Astrocyte (in vitro differentiated cells and primary cell): ENCODE measurements around the gene KLK12. TPM values are rescaled to one million over a fixed set of nuclear protein-coding genes. Genes with fewer than 3 reads are reported as not detected.
"Not testable (repeated sequence)": the region's sequence is repeated elsewhere in the genome, so short reads cannot be mapped to it uniquely, and the experiment has no call there.

Source experiments
- DNase-seq: peaks from one replicate; pipeline ENCODE4 v3.0.0-alpha.2; 2010; ENCODE audit warnings: low read depth
- FAIRE-seq: peaks from 2 replicates; lab custom pipeline; 2011; peaks lifted over from hg19 to GRCh38; lab: Jason Lieb, UNC
- H2AFZ ChIP-seq: 2 replicates; pipeline ENCODE4 v1.6.0; 2012; ENCODE audit warnings: low read depth, low read length, inconsistent platforms
- H3K27ac ChIP-seq: 2 replicates; pipeline ENCODE4 v1.5.1; 2011; ENCODE audit warnings: low read depth, low read length, inconsistent platforms
- H3K27me3 ChIP-seq: 2 replicates; pipeline ENCODE4 v1.6.0; 2011; ENCODE audit warnings: low read length, inconsistent platforms; ENCODE audit not compliant: insufficient read depth
- H3K36me3 ChIP-seq: 2 replicates; pipeline ENCODE4 v1.5.1; 2011; ENCODE audit warnings: low read length, inconsistent platforms; ENCODE audit not compliant: insufficient read depth
- H3K4me1 ChIP-seq: 2 replicates; pipeline ENCODE4 v1.5.1; 2011; ENCODE audit warnings: low read length, inconsistent platforms; ENCODE audit not compliant: insufficient read depth
- H3K4me2 ChIP-seq: 2 replicates; pipeline ENCODE4 v1.6.0; 2012; ENCODE audit warnings: low read length, inconsistent platforms
- H3K4me3 ChIP-seq: 2 replicates; pipeline ENCODE4 v1.5.1; 2011; ENCODE audit warnings: low read depth, mild to moderate bottlenecking, low read length, inconsistent platforms; ENCODE audit not compliant: insufficient read depth
- H3K79me2 ChIP-seq: 2 replicates; pipeline ENCODE4 v1.6.0; 2012; ENCODE audit warnings: mild to moderate bottlenecking, low read length, inconsistent platforms; ENCODE audit not compliant: insufficient read depth
- H3K9ac ChIP-seq: 2 replicates; pipeline ENCODE4 v1.6.0; 2012; ENCODE audit warnings: mild to moderate bottlenecking, low read length, inconsistent platforms
- H3K9me3 ChIP-seq: 2 replicates; pipeline ENCODE4 v1.5.1; 2012; ENCODE audit warnings: low read depth, mild to moderate bottlenecking, low read length, inconsistent platforms; ENCODE audit not compliant: insufficient read depth
- H4K20me1 ChIP-seq: 2 replicates; pipeline ENCODE4 v1.6.0; 2012; ENCODE audit warnings: low read length, inconsistent platforms; ENCODE audit not compliant: insufficient read depth
- H3K27ac Mint-ChIP-seq: one replicate; pipeline ENCODE4 v1.8.0; 2021; ENCODE audit warnings: mild to moderate bottlenecking, mixed read lengths; ENCODE audit not compliant: unreplicated experiment
- H3K27me3 Mint-ChIP-seq: one replicate; pipeline ENCODE4 v1.8.0; 2021; ENCODE audit warnings: low read depth, mixed read lengths; ENCODE audit not compliant: unreplicated experiment
- H3K36me3 Mint-ChIP-seq: one replicate; pipeline ENCODE4 v1.8.0; 2021; ENCODE audit warnings: low read depth, mixed read lengths; ENCODE audit not compliant: unreplicated experiment
- H3K4me1 Mint-ChIP-seq: one replicate; pipeline ENCODE4 v1.8.0; 2021; ENCODE audit warnings: low read depth, mixed read lengths; ENCODE audit not compliant: unreplicated experiment
- H3K4me3 Mint-ChIP-seq: one replicate; pipeline ENCODE4 v1.8.0; 2021; ENCODE audit warnings: mild to moderate bottlenecking, moderate library complexity, mixed read lengths; ENCODE audit not compliant: unreplicated experiment
- H3K9me3 Mint-ChIP-seq: one replicate; pipeline ENCODE4 v1.8.0; 2021; ENCODE audit warnings: mild to moderate bottlenecking, mixed read lengths; ENCODE audit not compliant: unreplicated experiment
- CTCF ChIP-seq: IDR thresholded peaks from 2 replicates; pipeline ENCODE4 v1.5.1; 2011; ENCODE audit warnings: low read depth, mild to moderate bottlenecking, inconsistent platforms, low read length, moderate library complexity; ENCODE audit not compliant: insufficient read depth
- EZH2 ChIP-seq: IDR thresholded peaks from 2 replicates; pipeline ENCODE4 v1.6.1; 2012; ENCODE audit warnings: mild to moderate bottlenecking, low read length, inconsistent platforms; ENCODE audit not compliant: insufficient read depth
- total RNA-seq: library from RNA; stranded (reverse); gene quantifications from 2 replicates; pipeline ENCODE4 v1.2.1, GENCODE V29; 2021

KLK12 gene
- total RNA-seq, 1 donor from 2014 or later: not detected

GRCh38 chr19:50998061-50998460 is 36.7 kb downstream of the KLK12 start:
- TF ChIP-seq EZH2 (no peak), CTCF (no peak)
- Histone ChIP-seq H3K4me2 (no peak overlapping the region), H4K20me1 (no peaks in the 10 kb centered on the region), H3K79me2 (no peaks in the 10 kb centered on the region), H2AFZ (no peak overlapping the region), H3K9ac (no peak overlapping the region), H3K9me3 (peaks cover 2% of the 10 kb centered on the region), H3K36me3 (no peaks in the 10 kb centered on the region), H3K4me3 (no peak overlapping the region), H3K4me1 (no peaks in the 10 kb centered on the region), H3K27me3 (no peaks in the 10 kb centered on the region), H3K27ac (no peak overlapping the region)
- no peak overlapping the region for H3K4me3 Mint-ChIP-seq
- H3K27me3 Mint-ChIP-seq: peaks cover 30% of the 10 kb centered on the region
- no peak overlapping the region for H3K27ac Mint-ChIP-seq
- FAIRE-seq (no peak), DNase-seq (no peak)
- no peaks in the 10 kb centered on the region for H3K36me3 Mint-ChIP-seq
- peaks cover 2% of the 10 kb centered on the region for H3K9me3 Mint-ChIP-seq
- no peaks in the 10 kb centered on the region for H3K4me1 Mint-ChIP-seq

- no peak for DNase-seq
- no peaks in the 10 kb centered on the region for H3K36me3 Mint-ChIP-seq
- H3K9me3 Mint-ChIP-seq: peaks cover 2% of the 10 kb centered on the region
- no peaks in the 10 kb centered on the region for H4K20me1 ChIP-seq
- no peaks in the 10 kb centered on the region for H3K27me3 ChIP-seq
- no peaks in the 10 kb centered on the region for H3K4me1 Mint-ChIP-seq
- no peaks in the 10 kb centered on the region for H3K4me1 ChIP-seq
- no peak overlapping the region for H3K27ac ChIP-seq
- H3K79me2 ChIP-seq: no peaks in the 10 kb centered on the region
- peaks cover 28% of the 10 kb centered on the region for H3K27me3 Mint-ChIP-seq
- H2AFZ ChIP-seq: no peak overlapping the region
- no peak overlapping the region for H3K27ac Mint-ChIP-seq
- FAIRE-seq: no peak
- no peaks in the 10 kb centered on the region for H3K9me3 ChIP-seq
- no peak for TF ChIP-seq CTCF
- TF ChIP-seq EZH2: no peak
- no peak overlapping the region for H3K4me3 Mint-ChIP-seq
- H3K36me3 ChIP-seq: no peaks in the 10 kb centered on the region
- no peak overlapping the region for H3K9ac ChIP-seq
- H3K4me3 ChIP-seq: no peak overlapping the region
- H3K4me2 ChIP-seq: no peak overlapping the region
Observed at GRCh38 chr19:50994129-50994528, 40.7 kb downstream of the KLK12 start.

- Mint-ChIP-seq H3K36me3 (no peaks in the 10 kb centered on the region), H3K4me1 (no peaks in the 10 kb centered on the region), H3K9me3 (peaks cover 2% of the 10 kb centered on the region), H3K27me3 (peaks cover 28% of the 10 kb centered on the region), H3K27ac (no peak overlapping the region), H3K4me3 (no peak overlapping the region)
- TF ChIP-seq CTCF: no peak
- TF ChIP-seq EZH2: no peak
- Histone ChIP-seq H2AFZ (no peak overlapping the region), H4K20me1 (no peaks in the 10 kb centered on the region), H3K79me2 (no peaks in the 10 kb centered on the region), H3K9me3 (no peaks in the 10 kb centered on the region), H3K27ac (no peak overlapping the region), H3K4me3 (no peak overlapping the region), H3K4me1 (no peaks in the 10 kb centered on the region), H3K36me3 (no peaks in the 10 kb centered on the region), H3K27me3 (no peaks in the 10 kb centered on the region), H3K9ac (no peak overlapping the region), H3K4me2 (no peak overlapping the region)
- no peak for DNase-seq
- no peak for FAIRE-seq
Observed at GRCh38 chr19:50992666-50993035, 42.2 kb downstream of the KLK12 start.

- FAIRE-seq, H3K4me3 Mint-ChIP-seq: not testable (repeated sequence)
Observed at GRCh38 chr19:50984416-50984815, 50.4 kb downstream of the KLK12 start.

More at GRCh38 chr19:50984416-50984815, 50.4 kb downstream of the KLK12 start:
- not testable (repeated sequence) for H3K79me2 ChIP-seq, H3K4me2 ChIP-seq, H3K36me3 ChIP-seq, H4K20me1 ChIP-seq, H2AFZ ChIP-seq, H3K27ac Mint-ChIP-seq, H3K27ac ChIP-seq, H3K36me3 Mint-ChIP-seq, H3K4me1 Mint-ChIP-seq, H3K9me3 Mint-ChIP-seq, DNase-seq, H3K4me3 ChIP-seq, H3K4me1 ChIP-seq, H3K9me3 ChIP-seq, H3K27me3 ChIP-seq, H3K9ac ChIP-seq
- H3K27me3 Mint-ChIP-seq: peaks cover 41% of the 10 kb centered on the region
